Measurements from ENCODE around the gene GAB2.
A peak's percentile ranks its signal among the peaks of the same experiment; 100 is the strongest.

Gene GAB2

DNA sequence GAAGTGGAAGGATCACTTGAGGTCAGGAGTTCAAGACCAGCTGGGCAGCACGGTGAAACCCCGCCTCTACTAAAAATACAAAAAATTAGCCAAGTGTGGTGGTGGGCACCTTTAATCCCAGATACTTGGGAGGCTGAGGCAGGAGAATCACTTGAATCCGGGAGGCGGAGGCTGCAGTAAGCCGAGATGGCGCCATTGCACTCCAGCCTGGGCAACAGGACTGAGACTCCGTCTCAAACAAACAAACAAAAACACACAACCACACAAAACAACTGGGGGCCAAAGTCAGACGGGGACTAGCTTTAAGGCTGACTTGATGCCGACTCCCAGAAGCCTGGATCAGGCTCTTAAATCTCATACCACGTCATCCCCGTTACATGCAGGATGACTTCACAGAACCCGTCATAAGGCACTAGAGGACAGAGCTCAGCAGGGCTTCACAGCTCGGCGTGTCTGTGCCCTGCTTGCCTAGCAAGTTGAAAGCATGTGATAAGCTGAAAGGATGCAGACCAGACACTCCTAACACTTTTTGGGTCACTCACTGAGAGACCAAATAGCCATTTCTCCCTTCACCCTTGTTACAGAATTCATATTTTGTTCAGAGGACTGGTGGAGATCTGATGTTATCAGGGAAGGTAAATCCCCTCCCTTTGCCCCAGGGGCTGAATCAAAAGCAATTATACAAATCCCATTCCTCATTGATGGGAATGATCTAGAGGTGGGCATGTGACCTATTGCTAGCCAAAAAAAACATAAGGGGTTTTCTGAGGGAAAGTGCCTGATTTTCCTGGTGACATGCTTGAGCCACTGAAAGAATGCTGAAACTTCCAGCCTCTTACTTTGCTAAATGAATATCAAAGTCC, 65.4 kb downstream of the GAB2 start:
- H3K4me1 ChIP-seq (ENCODE audit: control insufficient read depth in 2 of 2, insufficient read depth in 1 of 2, low read depth in 1 of 2, low read length in 2 of 2), result peaks cover 24 to 25% of the 10 kb centered on the region in 2 donors
- H4K91ac ChIP-seq (ENCODE audit: low read depth, low read length, poor library complexity), result no peak overlapping the region
- H3K9me3 ChIP-seq (replicated peaks in 1 of 2; ENCODE audit: control insufficient read depth in 2 of 2, insufficient read depth in 1 of 2, low read depth in 1 of 2, low read length in 2 of 2), result peaks cover 0 to 7% of the 10 kb centered on the region in 2 donors
- H2BK15ac ChIP-seq (ENCODE audit: low read length), result no peak overlapping the region
- H3K27ac ChIP-seq (replicated peaks; ENCODE audit: low read length), result no peak overlapping the region
- H2AFZ ChIP-seq (ENCODE audit: low read length), result no peak overlapping the region
- no peak overlapping the region for H2BK12ac ChIP-seq (ENCODE audit: low read length)
- no peak overlapping the region for H3K18ac ChIP-seq (ENCODE audit: low read length)
- H3K4me3 ChIP-seq (ENCODE audit: low read length in 2 of 2), result no peak overlapping the region
- no peak overlapping the region for H3K23ac ChIP-seq (ENCODE audit: low read depth, low read length, poor library complexity)
- H3K36me3 ChIP-seq (replicated peaks in 1 of 2; ENCODE audit: control insufficient read depth in 2 of 2, insufficient read depth in 2 of 2, low read length in 2 of 2), result no peaks in the 10 kb centered on the region
- peaks cover 2% of the 10 kb centered on the region for H3K79me1 ChIP-seq (ENCODE audit: low read depth, low read length)
- DNase-seq (ENCODE audit: low spot score), result no peak
- H3K4me2 ChIP-seq (ENCODE audit: insufficient read depth, low read length, poor library complexity, severe bottlenecking), result no peak overlapping the region
- H4K8ac ChIP-seq (ENCODE audit: low read depth, low read length), result no peak overlapping the region
- H3K9ac ChIP-seq (ENCODE audit: low read depth, low read length, poor library complexity), result no peak overlapping the region
- H2BK5ac ChIP-seq (ENCODE audit: low read length), result no peak overlapping the region
- no peak overlapping the region for H2BK120ac ChIP-seq (ENCODE audit: low read depth, low read length)
- H2AK5ac ChIP-seq (ENCODE audit: low read depth, low read length), result no peak overlapping the region
- WGBS, 2 donors (ENCODE audit: extremely low coverage in 2 of 2, insufficient read length in 2 of 2, insufficient replicate concordance in 1 of 2), result no CpG with 5 or more reads among the region's 14 CpGs
- H3K14ac ChIP-seq (ENCODE audit: low read length), result no peak overlapping the region
- no peaks in the 10 kb centered on the region for H3K27me3 ChIP-seq (ENCODE audit: control insufficient read depth in 3 of 3, insufficient read depth in 3 of 3, low read depth in 1 of 3, low read length in 3 of 3)
- H3K4ac ChIP-seq (ENCODE audit: low read length), result no peak overlapping the region

DNA sequence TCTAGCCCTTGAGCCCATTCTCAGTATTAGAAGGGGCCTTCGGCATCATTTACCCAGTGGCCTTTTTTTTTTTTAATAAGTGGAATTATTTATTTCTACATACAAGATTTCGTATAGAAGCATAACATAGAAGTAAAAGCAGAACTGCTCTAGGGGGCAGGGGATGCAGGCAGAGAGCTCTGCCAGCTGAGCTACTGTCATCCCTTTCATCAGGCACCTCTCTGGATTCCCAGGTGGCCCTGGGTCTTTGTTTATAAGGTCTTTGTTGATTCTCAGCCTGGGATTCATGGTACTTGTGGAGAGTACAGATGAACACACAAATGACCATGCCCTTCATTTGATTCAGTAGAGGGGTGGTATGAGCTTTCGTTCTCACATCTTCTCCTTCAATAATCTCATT, 66.4 kb downstream of the GAB2 start:
- no peaks in the 10 kb centered on the region for H3K27me3 ChIP-seq (ENCODE audit: control insufficient read depth in 3 of 3, insufficient read depth in 3 of 3, low read depth in 1 of 3, low read length in 3 of 3)
- H4K8ac ChIP-seq (ENCODE audit: low read depth, low read length), result no peak overlapping the region
- H3K23ac ChIP-seq (ENCODE audit: low read depth, low read length, poor library complexity), result no peak overlapping the region
- peaks cover 2% of the 10 kb centered on the region for H3K79me1 ChIP-seq (ENCODE audit: low read depth, low read length)
- no peak overlapping the region for H3K14ac ChIP-seq (ENCODE audit: low read length)
- no peak for DNase-seq (ENCODE audit: low spot score)
- no peak overlapping the region for H3K4me2 ChIP-seq (ENCODE audit: insufficient read depth, low read length, poor library complexity, severe bottlenecking)
- H2BK12ac ChIP-seq (ENCODE audit: low read length), result no peak overlapping the region
- no CpG with 5 or more reads among the region's 3 CpGs for WGBS, 2 donors (ENCODE audit: extremely low coverage in 2 of 2, insufficient read length in 2 of 2, insufficient replicate concordance in 1 of 2)
- H2BK120ac ChIP-seq (ENCODE audit: low read depth, low read length), result no peak overlapping the region
- H3K4me1 ChIP-seq (ENCODE audit: control insufficient read depth in 2 of 2, insufficient read depth in 1 of 2, low read depth in 1 of 2, low read length in 2 of 2), result peaks cover 24 to 25% of the 10 kb centered on the region in 2 donors
- peak overlapping the region; percentile 61 for H2AFZ ChIP-seq (ENCODE audit: low read length)
- no peak overlapping the region for H3K4ac ChIP-seq (ENCODE audit: low read length)
- no peak overlapping the region for H4K91ac ChIP-seq (ENCODE audit: low read depth, low read length, poor library complexity)
- H2AK5ac ChIP-seq (ENCODE audit: low read depth, low read length), result no peak overlapping the region
- H3K36me3 ChIP-seq (replicated peaks in 1 of 2; ENCODE audit: control insufficient read depth in 2 of 2, insufficient read depth in 2 of 2, low read length in 2 of 2), result no peaks in the 10 kb centered on the region
- no peak overlapping the region for H2BK5ac ChIP-seq (ENCODE audit: low read length)
- H3K4me3 ChIP-seq (ENCODE audit: low read length in 2 of 2), result no peak overlapping the region
- H3K9me3 ChIP-seq (replicated peaks in 1 of 2; ENCODE audit: control insufficient read depth in 2 of 2, insufficient read depth in 1 of 2, low read depth in 1 of 2, low read length in 2 of 2), result no peaks in the 10 kb centered on the region
- H3K18ac ChIP-seq (ENCODE audit: low read length), result no peak overlapping the region
- H3K9ac ChIP-seq (ENCODE audit: low read depth, low read length, poor library complexity), result no peak overlapping the region
- H3K27ac ChIP-seq (replicated peaks; ENCODE audit: low read length), result peak overlapping the region; percentile 14
- no peak overlapping the region for H2BK15ac ChIP-seq (ENCODE audit: low read length)

DNA sequence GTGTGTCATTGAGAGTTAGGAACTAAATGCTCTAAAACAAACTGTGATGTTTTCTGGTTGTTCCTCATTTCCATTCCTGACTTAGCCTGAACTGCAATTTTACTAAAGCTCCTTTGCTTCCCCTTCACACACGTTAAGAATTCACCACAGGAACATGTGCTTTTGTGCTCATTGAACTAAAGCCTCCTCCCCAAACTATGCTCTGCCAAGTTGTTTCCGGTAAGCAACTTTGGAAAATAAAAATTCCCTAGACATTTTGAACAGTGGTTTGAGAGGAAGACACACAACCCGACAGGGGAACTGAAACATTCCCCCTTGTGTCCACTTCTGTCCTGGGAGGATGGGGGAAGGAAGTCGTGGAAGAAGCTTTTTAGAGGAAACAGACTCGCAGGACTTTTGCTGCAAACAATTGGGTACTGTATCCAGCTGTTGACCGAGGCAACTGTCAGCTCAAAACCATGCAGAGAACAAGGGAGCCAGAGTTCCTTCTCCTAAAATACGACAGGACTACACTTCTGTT, 66.9 kb downstream of the GAB2 start:
- Histone ChIP-seq H2BK5ac (ENCODE audit: low read length) (no peak overlapping the region), H3K36me3 (replicated peaks in 1 of 2; ENCODE audit: control insufficient read depth in 2 of 2, insufficient read depth in 2 of 2, low read length in 2 of 2) (no peaks in the 10 kb centered on the region), H3K4me3 (ENCODE audit: low read length in 2 of 2) (peak overlapping the region in 1 of 2 donors; percentile 1)

DNA sequence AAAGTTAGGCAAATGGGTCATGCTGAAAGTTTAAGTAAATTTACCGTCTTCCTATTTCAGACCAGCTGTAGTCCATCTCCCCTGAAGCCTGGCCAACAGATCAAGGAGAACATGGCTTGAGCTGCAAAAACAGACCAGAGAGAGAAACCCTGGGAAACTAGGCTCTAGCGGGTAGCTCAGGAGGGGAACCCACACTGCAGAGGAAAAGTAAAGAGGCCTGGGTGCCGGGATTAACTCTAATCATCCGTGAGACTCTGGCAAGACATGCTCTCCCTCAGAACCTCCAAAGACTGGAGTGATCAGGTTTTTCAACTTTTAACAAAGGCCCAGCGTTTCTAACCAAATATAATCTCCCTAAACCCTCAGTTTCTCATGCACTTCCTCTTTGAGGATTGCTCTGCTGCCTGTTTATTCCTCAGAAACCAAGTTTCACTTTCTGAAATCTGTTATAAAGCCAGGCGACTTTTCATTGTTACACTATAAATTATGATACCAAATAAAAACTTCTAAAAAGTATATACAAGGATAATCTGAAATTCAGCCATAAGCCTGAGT, 67.5 kb downstream of the GAB2 start:
- H3K79me1 ChIP-seq (ENCODE audit: low read depth, low read length), result peaks cover 2% of the 10 kb centered on the region
- no peaks in the 10 kb centered on the region for H3K36me3 ChIP-seq (replicated peaks in 1 of 2; ENCODE audit: control insufficient read depth in 2 of 2, insufficient read depth in 2 of 2, low read length in 2 of 2)
- H3K9me3 ChIP-seq (replicated peaks in 1 of 2; ENCODE audit: control insufficient read depth in 2 of 2, insufficient read depth in 1 of 2, low read depth in 1 of 2, low read length in 2 of 2), result no peaks in the 10 kb centered on the region
- no peak overlapping the region for H3K4ac ChIP-seq (ENCODE audit: low read length)
- H3K18ac ChIP-seq (ENCODE audit: low read length), result no peak overlapping the region
- H3K9ac ChIP-seq (ENCODE audit: low read depth, low read length, poor library complexity), result no peak overlapping the region
- H3K4me1 ChIP-seq (ENCODE audit: control insufficient read depth in 2 of 2, insufficient read depth in 1 of 2, low read depth in 1 of 2, low read length in 2 of 2), result peaks cover 22 to 24% of the 10 kb centered on the region in 2 donors
- H2AFZ ChIP-seq (ENCODE audit: low read length), result peak overlapping the region; percentile 61
- H2AK5ac ChIP-seq (ENCODE audit: low read depth, low read length), result no peak overlapping the region
- peak overlapping the region; percentile 75 for H3K27ac ChIP-seq (replicated peaks; ENCODE audit: low read length)
- H3K4me3 ChIP-seq (ENCODE audit: low read length in 2 of 2), result no peak overlapping the region
- DNase-seq (ENCODE audit: low spot score), result no peak
- no peak overlapping the region for H2BK12ac ChIP-seq (ENCODE audit: low read length)
- no peak overlapping the region for H4K8ac ChIP-seq (ENCODE audit: low read depth, low read length)
- no peak overlapping the region for H2BK120ac ChIP-seq (ENCODE audit: low read depth, low read length)
- no CpG with 5 or more reads among the region's 6 CpGs for WGBS, 2 donors (ENCODE audit: extremely low coverage in 2 of 2, insufficient read length in 2 of 2, insufficient replicate concordance in 1 of 2)
- no peak overlapping the region for H3K14ac ChIP-seq (ENCODE audit: low read length)
- H4K91ac ChIP-seq (ENCODE audit: low read depth, low read length, poor library complexity), result no peak overlapping the region
- H3K23ac ChIP-seq (ENCODE audit: low read depth, low read length, poor library complexity), result no peak overlapping the region
- H2BK15ac ChIP-seq (ENCODE audit: low read length), result no peak overlapping the region
- H2BK5ac ChIP-seq (ENCODE audit: low read length), result no peak overlapping the region
- H3K4me2 ChIP-seq (ENCODE audit: insufficient read depth, low read length, poor library complexity, severe bottlenecking), result no peak overlapping the region
- no peaks in the 10 kb centered on the region for H3K27me3 ChIP-seq (ENCODE audit: control insufficient read depth in 3 of 3, insufficient read depth in 3 of 3, low read depth in 1 of 3, low read length in 3 of 3)

More for the DNA sequence above, 66.9 kb downstream of the GAB2 start:
- no peak for DNase-seq (ENCODE audit: low spot score)
- Histone ChIP-seq H3K9ac (ENCODE audit: low read depth, low read length, poor library complexity) (no peak overlapping the region), H3K23ac (ENCODE audit: low read depth, low read length, poor library complexity) (no peak overlapping the region), H2BK15ac (ENCODE audit: low read length) (no peak overlapping the region), H3K14ac (ENCODE audit: low read length) (no peak overlapping the region), H3K27me3 (ENCODE audit: control insufficient read depth in 3 of 3, insufficient read depth in 3 of 3, low read depth in 1 of 3, low read length in 3 of 3) (no peaks in the 10 kb centered on the region), H3K4me1 (ENCODE audit: control insufficient read depth in 2 of 2, insufficient read depth in 1 of 2, low read depth in 1 of 2, low read length in 2 of 2) (peaks cover 24 to 25% of the 10 kb centered on the region in 2 donors), H3K79me1 (ENCODE audit: low read depth, low read length) (peaks cover 2% of the 10 kb centered on the region), H2BK12ac (ENCODE audit: low read length) (no peak overlapping the region), H4K8ac (ENCODE audit: low read depth, low read length) (no peak overlapping the region), H3K9me3 (replicated peaks in 1 of 2; ENCODE audit: control insufficient read depth in 2 of 2, insufficient read depth in 1 of 2, low read depth in 1 of 2, low read length in 2 of 2) (no peaks in the 10 kb centered on the region), H3K27ac (replicated peaks; ENCODE audit: low read length) (peak overlapping the region; percentile 14), H3K4ac (ENCODE audit: low read length) (no peak overlapping the region), H4K91ac (ENCODE audit: low read depth, low read length, poor library complexity) (no peak overlapping the region), H2AK5ac (ENCODE audit: low read depth, low read length) (no peak overlapping the region), H3K18ac (ENCODE audit: low read length) (no peak overlapping the region), H2BK120ac (ENCODE audit: low read depth, low read length) (no peak overlapping the region), H3K4me2 (ENCODE audit: insufficient read depth, low read length, poor library complexity, severe bottlenecking) (no peak overlapping the region), H2AFZ (ENCODE audit: low read length) (peak overlapping the region; percentile 61)
- no CpG with 5 or more reads among the region's 7 CpGs for WGBS, 2 donors (ENCODE audit: extremely low coverage in 2 of 2, insufficient read length in 2 of 2, insufficient replicate concordance in 1 of 2)

Measured in neuronal stem cell (in vitro differentiated cells).